Fibroblast of mammary gland (primary cell): ENCODE data around the gene STK24.

Experiments
- DNase-seq: peaks from one replicate; pipeline ENCODE4 v3.0.0-alpha.2; 2010; ENCODE audit warnings: low read depth
- H3K4me3 ChIP-seq: 2 replicates; pipeline ENCODE4 v1.5.1; 2011; ENCODE audit warnings: low read depth, mild to moderate bottlenecking, low read length, moderate library complexity; ENCODE audit not compliant: control insufficient read depth
- TF ChIP-seq, protein P1 (sequence below): conservative IDR thresholded peaks from 2 replicates; pipeline ENCODE4 v1.5.1; 2011; ENCODE audit warnings: low read depth, low read length, inconsistent platforms; ENCODE audit not compliant: control insufficient read depth, insufficient read depth

Gene STK24

DNA sequence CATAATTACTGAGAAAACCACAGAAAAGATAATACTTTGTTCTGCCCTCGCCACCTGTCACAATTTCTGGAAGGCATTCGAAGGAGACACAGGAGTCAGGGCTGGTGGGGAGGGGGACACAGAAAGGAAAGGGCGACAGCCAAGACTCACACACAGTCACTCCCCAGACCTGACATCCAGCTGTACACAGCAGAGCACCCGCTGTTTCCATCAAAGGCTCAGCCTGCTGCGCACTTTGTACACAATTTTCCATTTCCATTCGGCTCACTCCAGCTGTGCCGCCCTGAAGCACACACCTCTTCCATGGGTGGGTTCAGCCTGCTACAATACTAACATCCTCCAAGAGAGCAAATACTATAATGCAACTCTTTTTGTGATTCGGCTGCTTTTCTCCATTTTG lies 38.0 kb downstream of the STK24 start:
- TF ChIP-seq, protein P1, sequence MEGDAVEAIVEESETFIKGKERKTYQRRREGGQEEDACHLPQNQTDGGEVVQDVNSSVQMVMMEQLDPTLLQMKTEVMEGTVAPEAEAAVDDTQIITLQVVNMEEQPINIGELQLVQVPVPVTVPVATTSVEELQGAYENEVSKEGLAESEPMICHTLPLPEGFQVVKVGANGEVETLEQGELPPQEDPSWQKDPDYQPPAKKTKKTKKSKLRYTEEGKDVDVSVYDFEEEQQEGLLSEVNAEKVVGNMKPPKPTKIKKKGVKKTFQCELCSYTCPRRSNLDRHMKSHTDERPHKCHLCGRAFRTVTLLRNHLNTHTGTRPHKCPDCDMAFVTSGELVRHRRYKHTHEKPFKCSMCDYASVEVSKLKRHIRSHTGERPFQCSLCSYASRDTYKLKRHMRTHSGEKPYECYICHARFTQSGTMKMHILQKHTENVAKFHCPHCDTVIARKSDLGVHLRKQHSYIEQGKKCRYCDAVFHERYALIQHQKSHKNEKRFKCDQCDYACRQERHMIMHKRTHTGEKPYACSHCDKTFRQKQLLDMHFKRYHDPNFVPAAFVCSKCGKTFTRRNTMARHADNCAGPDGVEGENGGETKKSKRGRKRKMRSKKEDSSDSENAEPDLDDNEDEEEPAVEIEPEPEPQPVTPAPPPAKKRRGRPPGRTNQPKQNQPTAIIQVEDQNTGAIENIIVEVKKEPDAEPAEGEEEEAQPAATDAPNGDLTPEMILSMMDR = no peak
- no peak overlapping the region for H3K4me3 ChIP-seq
- DNase-seq = no peak

DNA sequence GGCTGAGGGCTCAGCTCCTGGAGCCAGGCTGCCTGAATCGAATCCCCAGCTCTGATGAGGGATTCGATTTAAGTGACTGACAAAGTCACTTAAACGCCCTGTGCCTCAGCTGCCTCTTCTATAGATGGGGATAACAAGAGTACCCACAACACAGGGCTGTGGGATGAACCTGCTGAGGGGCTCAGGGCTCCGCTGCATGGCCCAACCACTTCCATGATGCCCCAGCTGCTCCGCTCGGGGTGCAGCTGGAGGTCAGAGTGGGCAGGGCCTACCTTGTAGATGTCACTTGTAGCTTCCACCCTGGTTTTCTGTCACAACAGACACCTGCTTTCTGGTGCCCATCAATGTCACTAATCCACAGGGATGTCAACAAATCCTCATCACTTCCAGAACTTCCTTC lies 39.2 kb downstream of the STK24 start:
- H3K4me3 ChIP-seq = no peak overlapping the region
- DNase-seq = no peak
- TF ChIP-seq, protein P1 = no peak

DNA sequence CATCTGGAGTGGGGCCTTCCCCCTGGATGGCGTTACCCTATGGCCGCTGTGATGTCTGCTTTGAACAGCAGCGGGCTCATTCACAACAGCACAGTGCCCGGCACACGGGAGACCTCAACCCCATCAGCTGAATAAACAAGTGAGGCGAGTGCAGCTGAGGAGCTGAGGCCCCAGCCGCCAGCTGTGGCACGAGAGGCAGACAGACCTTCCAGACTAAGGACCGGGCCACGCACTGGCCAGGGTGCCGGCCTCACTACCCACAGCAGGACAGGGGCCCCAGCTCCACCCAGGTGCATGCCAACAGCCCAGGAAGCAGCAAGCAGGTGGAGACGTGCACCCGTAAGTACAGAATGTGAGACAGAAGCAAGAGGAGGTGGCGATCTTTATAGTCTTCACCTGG lies 39.6 kb downstream of the STK24 start:
- TF ChIP-seq, protein P1 = no peak
- DNase-seq = no peak
- no peak overlapping the region for H3K4me3 ChIP-seq

DNA sequence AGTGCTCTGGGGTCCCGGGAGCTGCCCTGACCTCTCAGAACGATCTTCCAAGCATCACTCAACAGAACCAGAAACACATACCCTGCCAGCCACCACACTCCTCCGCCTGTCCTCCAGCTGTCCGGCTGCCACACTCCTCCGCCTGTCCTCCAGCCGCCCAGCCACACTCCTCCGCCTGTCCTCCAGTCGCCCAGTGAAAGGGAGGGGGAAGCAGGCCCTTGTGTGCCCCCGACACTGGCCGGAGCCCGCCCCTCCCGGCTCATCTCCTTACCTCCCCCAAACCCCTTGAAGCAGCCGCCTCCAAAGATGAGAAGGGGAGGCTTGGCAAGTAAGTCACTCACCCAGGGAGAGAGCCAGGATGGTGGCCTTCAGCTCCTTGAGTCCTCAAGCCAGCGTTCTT lies 40.2 kb downstream of the STK24 start:
- no peak for DNase-seq
- TF ChIP-seq, protein P1 = no peak
- no peak overlapping the region for H3K4me3 ChIP-seq

DNA sequence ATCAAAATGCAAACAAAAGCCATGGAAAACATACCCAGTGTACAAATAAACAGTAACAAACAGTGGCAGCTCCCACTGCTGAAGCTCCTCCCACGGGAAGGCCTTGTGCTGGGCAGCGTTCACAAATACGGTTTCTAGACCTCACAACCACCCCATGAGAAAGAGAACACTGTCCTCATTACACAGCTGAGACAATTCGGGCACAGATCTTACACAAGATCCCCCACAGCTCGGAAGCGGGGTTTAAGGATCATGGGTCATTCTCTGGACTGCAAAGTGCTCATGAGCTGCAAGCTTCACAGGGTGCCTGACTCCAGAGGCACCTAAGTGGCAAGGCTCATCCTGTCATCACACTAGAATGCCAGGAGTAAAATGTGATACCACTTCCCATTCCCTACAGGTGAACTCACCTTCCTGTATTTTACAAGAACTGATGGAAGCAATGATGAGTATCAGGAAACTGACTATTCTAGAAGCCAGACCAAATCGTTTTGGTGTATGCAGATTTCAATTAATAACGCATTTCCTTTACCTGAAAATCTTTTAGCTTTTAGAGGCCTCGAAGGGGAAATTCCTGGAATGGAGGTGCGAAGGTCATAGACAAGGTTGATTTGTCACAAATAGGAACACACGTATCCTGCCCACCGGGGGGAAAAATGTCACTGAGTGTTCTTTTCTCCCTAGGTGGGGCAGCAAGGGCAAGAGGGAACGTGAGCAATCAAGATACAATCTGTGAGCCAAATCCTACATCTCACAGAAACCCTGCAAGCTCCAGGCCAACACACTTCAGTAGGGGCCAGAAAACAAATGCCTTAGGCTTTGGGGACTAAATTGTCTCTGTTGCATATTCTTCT lies 41.2 kb downstream of the STK24 start:
- DNase-seq = peak; percentile 50
- TF ChIP-seq, protein P1 = no peak

DNA sequence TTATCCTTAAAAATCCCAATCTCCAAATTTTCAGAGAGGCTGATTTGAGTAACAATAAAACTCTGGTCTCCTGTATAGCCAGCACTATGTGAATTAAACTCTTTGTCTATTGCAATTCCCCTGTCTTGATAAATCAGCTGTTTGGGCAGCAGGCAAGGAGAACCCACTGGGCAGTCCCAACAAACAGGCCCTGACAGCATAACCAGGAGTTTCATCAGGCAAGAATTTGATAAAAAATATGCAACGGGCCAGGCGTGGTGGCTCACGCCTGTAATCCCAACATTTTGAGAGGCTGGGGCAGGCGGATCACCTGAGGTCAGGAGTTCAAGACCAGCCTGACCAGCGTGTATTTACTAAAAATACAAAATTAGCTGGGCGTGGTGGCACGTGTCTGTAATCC lies 42.1 kb downstream of the STK24 start:
- TF ChIP-seq, protein P1 = no peak
- no peak overlapping the region for H3K4me3 ChIP-seq
- DNase-seq = no peak

More for the DNA sequence above, 41.2 kb downstream of the STK24 start:
- H3K4me3 ChIP-seq = no peak overlapping the region
